Muscle layer of duodenum (tissue), 2 donors: ENCODE results near the gene CCL3.

Source experiments
- H3K27ac ChIP-seq: one replicate; pipeline ENCODE4 v1.7.0; 2013; ENCODE audit warnings: mild to moderate bottlenecking, low read length
- H3K27me3 ChIP-seq: one replicate; pipeline ENCODE4 v1.7.0; 2013; ENCODE audit warnings: low read depth, mild to moderate bottlenecking, control low read depth, low read length
- H3K36me3 ChIP-seq, 2 donors: one replicate each; pipeline ENCODE4 v1.7.0; 2013; ENCODE audit warnings: low read length in 2 of 2, control low read depth in 1 of 2, mild to moderate bottlenecking in 1 of 2; ENCODE audit not compliant: insufficient read depth in 2 of 2, control insufficient read depth in 1 of 2
- H3K4me1 ChIP-seq, 2 donors: one replicate each; pipeline ENCODE4 v1.7.0; 2013; ENCODE audit warnings: low read length in 2 of 2, mild to moderate bottlenecking in 2 of 2, control low read depth in 1 of 2, moderate library complexity in 1 of 2; ENCODE audit not compliant: insufficient read depth in 2 of 2, control insufficient read depth in 1 of 2
- H3K4me3 ChIP-seq, 2 donors: one replicate each; pipeline ENCODE4 v1.7.0; 2013; ENCODE audit warnings: low read length in 2 of 2, low read depth in 1 of 2, mild to moderate bottlenecking in 1 of 2
- H3K9me3 ChIP-seq, 2 donors: one replicate each; pipeline ENCODE4 v1.7.0; 2013; ENCODE audit warnings: low read length in 2 of 2, control low read depth in 1 of 2, mild to moderate bottlenecking in 1 of 2; ENCODE audit not compliant: control insufficient read depth in 1 of 2
- donor health status: healthy.

CCL3 gene

DNA sequence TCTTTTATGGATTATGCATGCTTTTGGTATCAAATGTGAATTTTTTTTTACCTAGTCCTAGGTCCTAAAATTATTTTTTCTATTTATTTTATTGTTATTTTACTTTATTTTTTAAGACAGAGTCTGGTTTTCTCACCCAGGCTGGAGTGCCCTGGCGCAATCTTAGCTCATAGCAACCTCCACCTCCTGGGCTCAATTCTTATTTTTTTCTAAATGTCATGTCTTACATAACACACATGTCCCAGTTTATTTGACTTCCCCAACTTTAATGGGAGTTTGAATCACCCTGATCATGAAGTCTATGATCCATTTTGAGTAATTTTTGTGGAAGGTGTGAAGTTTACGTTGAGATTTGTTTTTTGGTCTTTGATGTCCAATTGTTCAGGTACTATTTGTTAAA lies 29.1 kb downstream of the CCL3 start:
- no peaks in the 10 kb centered on the region for H3K36me3 ChIP-seq
- H3K27ac ChIP-seq: no peak overlapping the region
- no peaks in the 10 kb centered on the region for H3K4me1 ChIP-seq

DNA sequence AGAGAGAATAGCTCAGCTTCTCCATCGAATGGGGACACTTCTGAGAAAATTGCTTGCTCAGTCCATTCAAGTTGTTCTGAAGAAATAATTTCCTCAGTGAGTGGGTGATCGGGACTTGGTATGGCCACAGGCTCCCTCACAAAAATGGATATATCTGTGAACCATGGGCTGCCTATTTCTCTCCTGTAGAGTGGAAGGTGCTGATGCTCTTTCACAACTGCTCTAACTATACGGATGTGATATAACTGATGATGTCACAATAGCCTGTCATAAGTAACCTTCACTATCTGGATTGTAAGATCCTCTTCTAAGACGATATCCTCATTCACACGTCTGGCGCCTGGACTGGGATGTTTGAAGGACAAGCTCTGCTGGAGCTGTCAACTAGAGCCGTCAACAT lies 30.5 kb downstream of the CCL3 start:
- no peaks in the 10 kb centered on the region for H3K27me3 ChIP-seq
- H3K36me3 ChIP-seq: no peaks in the 10 kb centered on the region
- H3K4me3 ChIP-seq: no peak overlapping the region
- no peak overlapping the region for H3K27ac ChIP-seq
- H3K9me3 ChIP-seq: no peaks in the 10 kb centered on the region
- H3K4me1 ChIP-seq: no peaks in the 10 kb centered on the region

More for the DNA sequence above, 29.1 kb downstream of the CCL3 start:
- Histone ChIP-seq H3K4me3 (no peak overlapping the region), H3K9me3 (no peaks in the 10 kb centered on the region), H3K27me3 (no peaks in the 10 kb centered on the region)

DNA sequence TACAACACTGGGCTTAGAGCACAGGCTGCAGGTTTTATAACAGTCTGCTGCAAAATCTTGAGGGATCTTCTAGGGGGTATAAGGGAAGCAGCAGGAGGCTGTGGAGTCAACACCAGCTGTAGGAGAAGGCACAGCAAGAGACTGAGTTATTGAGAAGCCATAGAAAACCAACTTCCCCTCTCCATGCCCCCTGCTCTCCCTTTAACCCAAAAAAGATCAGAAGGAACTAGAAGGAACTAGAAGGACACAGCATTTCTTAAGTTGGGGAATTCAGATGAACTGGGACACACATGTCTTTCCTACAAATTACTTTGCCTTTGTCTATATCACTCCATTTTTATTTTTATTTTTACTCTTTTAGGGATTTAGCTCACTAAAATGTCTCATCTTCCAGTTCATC lies 32.0 kb downstream of the CCL3 start:
- Histone ChIP-seq H3K27ac (no peak overlapping the region), H3K9me3 (no peaks in the 10 kb centered on the region), H3K36me3 (no peaks in the 10 kb centered on the region), H3K4me1 (no peaks in the 10 kb centered on the region), H3K4me3 (no peak overlapping the region), H3K27me3 (no peaks in the 10 kb centered on the region)

DNA sequence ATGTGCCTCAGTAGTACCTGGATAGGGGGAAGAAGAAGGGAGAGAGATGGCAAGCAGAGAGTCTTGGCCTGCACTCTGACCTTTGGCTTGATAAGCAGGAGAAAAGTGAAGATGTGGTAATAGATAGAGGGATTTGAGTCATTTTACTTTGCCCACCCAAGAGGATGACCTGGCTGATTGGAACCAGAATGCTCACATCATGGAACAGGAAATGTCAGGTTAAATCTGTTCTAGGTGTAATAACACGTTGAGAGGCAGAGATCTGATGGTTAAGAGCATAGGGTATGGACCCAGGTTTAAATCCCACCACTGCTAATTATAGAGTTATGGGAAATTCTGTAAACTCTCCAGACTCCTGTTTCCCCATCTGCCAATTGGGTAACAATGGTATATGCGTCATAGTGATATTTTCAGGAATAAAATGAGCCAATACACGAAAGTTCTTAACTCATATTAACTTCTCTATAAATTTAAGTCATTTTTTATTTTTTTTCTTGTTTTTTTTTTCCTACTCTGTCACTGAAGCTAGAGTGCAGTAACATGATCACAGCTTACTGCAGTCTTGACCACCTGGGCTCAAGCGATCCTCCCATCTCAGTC lies 33.9 kb downstream of the CCL3 start:
- H3K27ac ChIP-seq: no peak overlapping the region
- no peaks in the 10 kb centered on the region for H3K36me3 ChIP-seq
- H3K9me3 ChIP-seq: peaks cover 0 to 3% of the 10 kb centered on the region in 2 donors
- H3K27me3 ChIP-seq: no peaks in the 10 kb centered on the region
- H3K4me1 ChIP-seq: no peaks in the 10 kb centered on the region
- no peak overlapping the region for H3K4me3 ChIP-seq

DNA sequence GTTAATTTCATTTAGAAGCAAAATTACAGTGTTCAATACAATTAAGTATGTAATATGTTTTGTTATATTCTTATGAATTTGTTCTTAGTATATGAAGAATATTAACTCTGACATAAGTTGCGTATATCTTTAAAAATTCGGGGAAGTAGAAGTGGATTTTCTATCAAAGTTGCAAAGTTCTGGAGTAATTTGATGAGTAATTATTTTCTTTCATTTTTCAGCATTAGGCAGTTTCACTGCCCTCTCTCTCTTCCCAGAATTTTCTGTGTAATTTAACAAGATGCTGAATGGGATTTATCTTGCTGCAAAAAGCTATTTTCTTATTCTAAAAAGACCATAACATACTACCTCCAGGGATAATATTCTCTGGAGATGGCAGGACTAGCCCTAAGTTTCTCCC lies 34.8 kb downstream of the CCL3 start:
- H3K9me3 ChIP-seq: peaks cover 0 to 3% of the 10 kb centered on the region in 2 donors
- no peaks in the 10 kb centered on the region for H3K36me3 ChIP-seq
- H3K4me3 ChIP-seq: no peak overlapping the region
- no peaks in the 10 kb centered on the region for H3K4me1 ChIP-seq
- no peak overlapping the region for H3K27ac ChIP-seq
- no peaks in the 10 kb centered on the region for H3K27me3 ChIP-seq

DNA sequence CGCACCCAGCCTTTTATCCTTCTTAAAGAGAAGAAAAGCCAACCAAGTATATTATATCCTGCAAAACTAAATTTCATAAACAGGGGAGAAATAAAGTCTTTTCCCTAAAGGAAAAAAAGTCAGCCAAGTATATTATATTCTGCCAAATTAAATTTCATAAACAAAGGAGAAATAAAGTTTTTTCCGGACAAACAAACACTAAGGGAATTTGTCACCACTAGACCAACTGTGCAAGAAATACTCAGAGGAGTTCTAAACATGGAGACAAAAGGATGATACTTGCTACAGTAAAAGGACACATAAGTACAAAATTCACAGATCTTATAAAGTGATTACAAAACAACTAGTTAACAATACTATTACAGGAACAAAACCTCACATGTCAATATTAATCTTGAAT lies 40.3 kb downstream of the CCL3 start:
- no peaks in the 10 kb centered on the region for H3K27me3 ChIP-seq

DNA sequence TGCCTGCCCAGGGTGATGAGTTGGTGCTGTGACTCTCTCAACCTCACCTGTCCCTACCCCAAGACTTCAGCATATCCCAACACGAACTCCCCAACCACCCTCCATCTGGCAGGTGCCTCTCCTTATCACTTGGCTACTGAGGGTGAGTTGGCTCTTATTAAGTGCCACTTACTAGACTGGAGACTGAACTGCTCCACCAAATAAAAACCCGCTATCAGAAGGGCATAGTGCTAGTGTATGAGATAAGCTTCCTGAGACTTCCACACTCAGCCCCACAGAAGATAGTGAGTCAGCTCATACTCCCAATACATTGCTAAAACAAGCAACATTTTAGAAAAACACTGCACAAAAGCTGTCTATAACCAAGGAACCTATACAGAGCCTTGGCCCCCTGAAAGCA lies 41.9 kb downstream of the CCL3 start:
- Histone ChIP-seq H3K27me3 (no peaks in the 10 kb centered on the region), H3K4me3 (no peak overlapping the region), H3K4me1 (no peaks in the 10 kb centered on the region), H3K36me3 (no peaks in the 10 kb centered on the region), H3K27ac (no peak overlapping the region), H3K9me3 (peaks cover 0 to 21% of the 10 kb centered on the region in 2 donors)

More for the DNA sequence above, 40.3 kb downstream of the CCL3 start:
- H3K9me3 ChIP-seq: peaks cover 0 to 21% of the 10 kb centered on the region in 2 donors
- no peak overlapping the region for H3K27ac ChIP-seq
- no peaks in the 10 kb centered on the region for H3K4me1 ChIP-seq
- no peaks in the 10 kb centered on the region for H3K36me3 ChIP-seq
- no peak overlapping the region for H3K4me3 ChIP-seq
